GM13976 (cell line): ENCODE results near the gene PRR23E.

Source experiments
- DNase-seq: peaks from one replicate; pipeline ENCODE4 v3.0.0; 2012; ENCODE audit warnings: low spot score
- in situ Hi-C: fragments of 300-500 bp; cut with MboI; formaldehyde crosslinking; loops from one replicate; pipeline ENCODE4 v1.12.0; 2022; ENCODE audit warnings: low sequenced_read_pairs, mixed read lengths, inconsistent platforms; ENCODE audit not compliant: unreplicated experiment
- TF ChIP-seq, protein P1 (sequence below): IDR thresholded peaks from 2 replicates; pipeline ENCODE4 v1.5.1; 2012; ENCODE audit warnings: borderline replicate concordance, mild to moderate bottlenecking; ENCODE audit not compliant: insufficient read depth; ENCODE audit errors: extremely low read depth, missing control alignments, control extremely low read depth

The PRR23E gene

GRCh38 chr3:127150513-127151250, 42.2 kb upstream of the PRR23E start:
- no peak for DNase-seq

GRCh38 chr3:127151251-127151564, 41.7 kb upstream of the PRR23E start:
- no peak for DNase-seq
- TF ChIP-seq, protein P1, sequence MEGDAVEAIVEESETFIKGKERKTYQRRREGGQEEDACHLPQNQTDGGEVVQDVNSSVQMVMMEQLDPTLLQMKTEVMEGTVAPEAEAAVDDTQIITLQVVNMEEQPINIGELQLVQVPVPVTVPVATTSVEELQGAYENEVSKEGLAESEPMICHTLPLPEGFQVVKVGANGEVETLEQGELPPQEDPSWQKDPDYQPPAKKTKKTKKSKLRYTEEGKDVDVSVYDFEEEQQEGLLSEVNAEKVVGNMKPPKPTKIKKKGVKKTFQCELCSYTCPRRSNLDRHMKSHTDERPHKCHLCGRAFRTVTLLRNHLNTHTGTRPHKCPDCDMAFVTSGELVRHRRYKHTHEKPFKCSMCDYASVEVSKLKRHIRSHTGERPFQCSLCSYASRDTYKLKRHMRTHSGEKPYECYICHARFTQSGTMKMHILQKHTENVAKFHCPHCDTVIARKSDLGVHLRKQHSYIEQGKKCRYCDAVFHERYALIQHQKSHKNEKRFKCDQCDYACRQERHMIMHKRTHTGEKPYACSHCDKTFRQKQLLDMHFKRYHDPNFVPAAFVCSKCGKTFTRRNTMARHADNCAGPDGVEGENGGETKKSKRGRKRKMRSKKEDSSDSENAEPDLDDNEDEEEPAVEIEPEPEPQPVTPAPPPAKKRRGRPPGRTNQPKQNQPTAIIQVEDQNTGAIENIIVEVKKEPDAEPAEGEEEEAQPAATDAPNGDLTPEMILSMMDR, result no peak
- in situ Hi-C loops, result no loop called here

More at GRCh38 chr3:127150513-127151250, 42.2 kb upstream of the PRR23E start:
- TF ChIP-seq, protein P1, result no peak
- in situ Hi-C loops, result no loop called here

DNA sequence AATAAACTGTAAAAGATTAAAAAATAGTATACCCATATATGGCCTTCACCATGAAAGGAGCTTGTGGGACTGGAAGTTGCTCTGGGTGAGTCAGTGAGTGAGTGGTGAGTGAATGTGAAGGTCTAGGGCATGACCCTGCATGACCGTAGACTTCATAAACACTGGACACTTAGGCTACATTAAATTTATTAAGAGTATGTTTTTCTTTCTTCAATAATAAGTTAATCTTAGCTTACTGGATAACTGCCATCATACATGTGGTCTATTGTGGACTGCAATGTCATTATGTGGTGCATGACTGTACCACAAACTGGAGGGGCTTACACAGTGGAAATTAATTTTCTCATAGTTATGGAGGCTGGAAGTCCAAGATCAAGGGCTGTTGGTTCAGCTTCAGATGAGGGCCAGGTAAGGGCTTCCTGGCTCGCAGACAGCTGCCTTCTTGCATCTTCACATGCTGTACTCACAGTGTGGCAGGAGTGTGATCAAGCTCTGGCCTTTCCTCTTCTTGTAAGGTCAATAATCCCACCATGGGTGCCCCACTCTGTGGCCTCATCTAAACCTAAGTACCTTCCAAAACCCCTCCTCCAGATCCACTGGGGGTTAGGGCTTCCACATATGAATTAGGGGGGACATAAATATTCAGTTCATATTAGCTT, 40.8 kb upstream of the PRR23E start:
- TF ChIP-seq, protein P1, result no peak
- no peak for DNase-seq
- in situ Hi-C loops, result no loop called here

DNA sequence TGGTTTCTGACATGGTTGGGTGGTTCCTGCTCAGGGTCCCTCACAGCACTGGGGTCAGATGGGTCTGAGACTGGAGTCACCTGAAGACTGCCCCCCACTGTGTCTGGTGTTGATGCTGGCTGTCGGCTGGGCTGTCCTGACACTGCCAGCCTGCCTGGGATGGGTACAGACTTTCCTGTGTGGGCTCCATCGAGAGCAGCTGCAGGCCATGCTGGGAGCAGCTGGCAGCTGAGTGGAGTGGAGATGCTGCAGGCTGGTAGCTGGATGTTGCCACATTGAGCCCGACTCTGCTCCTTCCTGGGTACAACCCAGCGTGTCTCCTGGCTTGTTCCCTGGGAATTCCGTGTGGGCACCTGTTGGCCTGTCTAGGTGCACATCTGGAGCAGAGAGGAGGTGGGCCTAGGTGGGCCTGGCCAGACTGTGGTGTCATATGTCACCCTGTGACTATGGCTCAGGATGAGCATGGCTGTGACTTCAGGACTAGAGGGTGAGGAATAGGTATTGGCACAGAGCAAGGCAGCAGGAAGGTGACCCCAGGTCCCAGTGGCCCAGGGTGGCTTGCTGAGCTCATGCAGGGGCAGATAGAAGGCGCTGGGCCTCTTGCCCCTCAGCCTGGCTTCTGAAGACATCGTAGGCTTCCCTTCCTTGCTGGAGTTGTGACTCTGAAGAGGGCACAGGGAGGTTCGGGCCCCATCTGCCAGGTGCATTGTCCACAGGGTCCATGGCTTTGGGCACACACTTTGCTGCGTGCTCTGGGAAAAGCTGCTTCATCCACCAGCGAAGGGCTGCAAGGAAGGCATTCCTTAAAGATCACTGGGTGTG, 40.0 kb upstream of the PRR23E start:
- TF ChIP-seq, protein P1, result no peak
- no peak for DNase-seq
- in situ Hi-C loops, result no loop called here

GRCh38 chr3:127153506-127153815, 39.5 kb upstream of the PRR23E start:
- no peak for DNase-seq
- in situ Hi-C loops, result no loop called here
- TF ChIP-seq, protein P1, result no peak

DNA sequence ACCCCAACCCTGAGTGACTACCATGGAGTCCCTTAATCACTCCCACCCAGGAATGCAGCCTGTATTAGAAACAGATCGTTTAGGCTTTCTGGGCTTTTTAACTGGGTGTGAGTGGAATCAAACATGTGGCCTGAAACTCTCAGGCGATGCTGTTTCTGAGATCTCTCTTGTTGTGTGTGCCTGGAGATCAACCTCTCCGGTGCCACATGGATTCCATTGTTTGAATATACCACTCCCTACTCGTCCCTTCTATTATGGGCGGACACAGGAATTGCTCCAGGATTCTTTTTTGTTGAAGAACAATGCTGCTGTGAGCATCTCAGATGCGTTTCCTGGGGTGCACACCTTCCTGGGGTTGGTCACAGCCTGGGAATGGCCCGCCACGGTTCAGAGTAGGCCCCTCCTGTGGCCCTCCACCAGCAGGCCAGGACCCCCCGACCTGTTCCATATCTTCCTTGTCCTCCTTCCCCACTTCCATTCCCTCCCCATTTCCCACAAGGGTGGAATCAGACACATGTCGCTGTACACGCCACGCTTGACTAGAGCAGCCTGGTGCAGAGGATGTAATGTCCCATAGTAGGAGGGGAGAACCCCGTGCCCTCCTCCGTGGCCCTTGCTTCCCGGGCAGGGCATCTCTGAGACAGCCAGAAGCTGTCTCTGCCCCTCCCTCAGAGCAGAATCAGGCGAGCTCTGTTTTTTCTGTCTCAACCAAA, 36.4 kb upstream of the PRR23E start:
- no peak for DNase-seq

More for the DNA sequence above, 36.4 kb upstream of the PRR23E start:
- TF ChIP-seq, protein P1, result no peak
- in situ Hi-C loops, result no loop called here
